GM12892 (cell line): ENCODE data around the gene TFDP1.

Experiments
- POLR2AphosphoS5 ChIP-seq: IDR thresholded peaks from 2 replicates; pipeline ENCODE4 v1.6.1; 2011; ENCODE audit warnings: low read depth, low read length, control low read depth
- TAF1 ChIP-seq: IDR thresholded peaks from 2 replicates; pipeline ENCODE4 v1.6.1; 2011; ENCODE audit warnings: low read depth, mild to moderate bottlenecking, control low read depth, low read length, borderline replicate concordance

DNA sequence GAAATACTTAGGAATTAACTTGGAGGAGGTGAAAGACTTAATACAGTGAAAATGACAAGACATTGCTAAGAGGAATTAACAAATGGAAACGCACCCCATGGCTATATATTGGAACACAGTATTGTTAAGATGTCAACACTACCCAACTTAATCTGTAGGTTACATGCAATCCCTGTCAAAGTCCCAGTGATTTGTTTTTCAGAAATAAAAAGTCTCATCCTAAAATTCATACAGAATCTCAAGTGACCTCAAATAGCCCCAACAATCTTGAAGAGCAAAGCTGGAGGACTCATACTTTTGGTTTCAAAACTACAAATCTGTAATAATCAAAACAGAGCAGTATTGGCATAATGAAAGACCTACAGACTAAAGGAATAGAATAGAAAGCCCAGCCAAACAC lies 60.2 kb downstream of the TFDP1 start:
- TF ChIP-seq POLR2AphosphoS5 (no peak), TAF1 (no peak)
